ENCODE results near the gene KIAA1671. TPM values are rescaled to one million over a fixed set of nuclear protein-coding genes. Genes with fewer than 3 reads are reported as not detected.

Gene KIAA1671
- total and polyA plus RNA-seq, 2 donors: 13.0 to 19.0 TPM

- Histone ChIP-seq H3K4me3 (ENCODE audit: low read depth, low read length) (no peak overlapping the region), H3K36me3 (ENCODE audit: insufficient read depth) (no peaks in the 10 kb centered on the region), H3K27ac (ENCODE audit: low read depth) (no peak overlapping the region), H3K4me1 (ENCODE audit: insufficient read depth) (peaks cover 2% of the 10 kb centered on the region)
- DNase-seq (ENCODE audit: extremely low spot score): no peak
- 58% methylated on average over 12 of the region's 12 CpGs for WGBS
These were observed 168.3 kb downstream of the KIAA1671 start for GRCh38 chr22:25120761-25121212.

- no peak overlapping the region for H3K4me3 ChIP-seq (ENCODE audit: low read depth, low read length)
- peaks cover 2% of the 10 kb centered on the region for H3K4me1 ChIP-seq (ENCODE audit: insufficient read depth)
- DNase-seq (ENCODE audit: extremely low spot score): no peak
- WGBS: 93% methylated on average over 14 of the region's 14 CpGs
- no peak overlapping the region for H3K27ac ChIP-seq (ENCODE audit: low read depth)
- no peaks in the 10 kb centered on the region for H3K36me3 ChIP-seq (ENCODE audit: insufficient read depth)
These were observed 169.7 kb downstream of the KIAA1671 start for GRCh38 chr22:25122136-25122764.

GRCh38 chr22:25123677-25124076, 171.2 kb downstream of the KIAA1671 start:
- H3K36me3 ChIP-seq (ENCODE audit: insufficient read depth): no peaks in the 10 kb centered on the region
- 90% methylated on average over 3 of the region's 3 CpGs for WGBS
- no peak overlapping the region for H3K27ac ChIP-seq (ENCODE audit: low read depth)
- no peak overlapping the region for H3K4me3 ChIP-seq (ENCODE audit: low read depth, low read length)
- peaks cover 2% of the 10 kb centered on the region for H3K4me1 ChIP-seq (ENCODE audit: insufficient read depth)
- no peak for DNase-seq (ENCODE audit: extremely low spot score)

GRCh38 chr22:25125693-25126357, 173.3 kb downstream of the KIAA1671 start:
- DNase-seq (ENCODE audit: extremely low spot score): no peak
- Histone ChIP-seq H3K4me3 (ENCODE audit: low read depth, low read length) (no peak overlapping the region), H3K27ac (ENCODE audit: low read depth) (no peak overlapping the region), H3K4me1 (ENCODE audit: insufficient read depth) (no peaks in the 10 kb centered on the region), H3K36me3 (ENCODE audit: insufficient read depth) (no peaks in the 10 kb centered on the region)
- 68% methylated on average over 9 of the region's 9 CpGs for WGBS

- Histone ChIP-seq H3K36me3 (ENCODE audit: insufficient read depth) (no peaks in the 10 kb centered on the region), H3K4me1 (ENCODE audit: insufficient read depth) (no peaks in the 10 kb centered on the region), H3K27ac (ENCODE audit: low read depth) (no peak overlapping the region), H3K4me3 (ENCODE audit: low read depth, low read length) (no peak overlapping the region)
- WGBS: 94% methylated on average over 1 of the region's 1 CpG
- no peak for DNase-seq (ENCODE audit: extremely low spot score)
These were observed 174.0 kb downstream of the KIAA1671 start for GRCh38 chr22:25126510-25126909.

GRCh38 chr22:25127318-25127717, 174.8 kb downstream of the KIAA1671 start:
- H3K4me1 ChIP-seq (ENCODE audit: insufficient read depth): no peaks in the 10 kb centered on the region
- DNase-seq (ENCODE audit: extremely low spot score): no peak
- 49% methylated on average over 6 of the region's 6 CpGs for WGBS
- no peak overlapping the region for H3K4me3 ChIP-seq (ENCODE audit: low read depth, low read length)
- no peaks in the 10 kb centered on the region for H3K36me3 ChIP-seq (ENCODE audit: insufficient read depth)
- H3K27ac ChIP-seq (ENCODE audit: low read depth): no peak overlapping the region

GRCh38 chr22:25130462-25130861, 177.9 kb downstream of the KIAA1671 start:
- Histone ChIP-seq H3K4me1 (ENCODE audit: insufficient read depth) (no peaks in the 10 kb centered on the region), H3K4me3 (ENCODE audit: low read depth, low read length) (no peak overlapping the region), H3K27ac (ENCODE audit: low read depth) (no peak overlapping the region), H3K36me3 (ENCODE audit: insufficient read depth) (no peaks in the 10 kb centered on the region)
- DNase-seq (ENCODE audit: extremely low spot score): no peak
- WGBS: 82% methylated on average over 6 of the region's 6 CpGs

DNA sequence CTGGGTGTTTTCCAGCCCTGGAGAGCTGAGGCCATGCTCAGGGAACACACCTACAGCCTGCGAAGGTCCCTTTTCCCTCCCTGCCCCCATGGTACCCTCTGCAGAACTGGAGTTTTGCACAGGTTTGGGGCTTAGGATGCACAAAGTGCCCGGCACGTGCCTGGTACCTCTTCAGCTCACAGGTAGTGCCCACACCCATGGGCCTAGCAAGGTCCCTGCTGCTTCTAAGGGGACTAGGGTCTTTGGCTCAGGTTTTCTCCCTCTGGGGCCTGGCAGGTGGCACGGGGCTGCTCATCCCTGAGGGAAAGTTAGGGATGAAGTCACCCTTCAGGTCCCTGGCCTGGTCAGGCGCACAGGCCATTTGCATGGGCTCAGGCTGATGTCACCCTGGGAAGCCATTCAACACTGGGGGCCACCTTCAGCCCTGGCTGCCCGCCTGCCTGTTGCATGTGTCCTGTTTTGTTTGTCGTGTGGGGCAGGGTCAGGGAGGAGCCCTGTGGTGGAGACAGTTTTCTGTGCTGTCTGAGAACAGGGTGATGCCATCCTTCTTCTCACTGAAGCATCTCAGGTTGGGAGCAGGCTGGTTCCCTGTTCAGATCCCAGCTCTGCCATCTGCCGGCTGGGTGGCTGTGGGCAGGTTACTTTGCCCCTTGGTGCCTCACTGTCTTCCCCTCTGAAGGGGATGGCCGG, 178.8 kb downstream of the KIAA1671 start:
- WGBS: 80% methylated on average over 9 of the region's 9 CpGs
- Histone ChIP-seq H3K27ac (ENCODE audit: low read depth) (no peak overlapping the region), H3K4me1 (ENCODE audit: insufficient read depth) (no peaks in the 10 kb centered on the region), H3K4me3 (ENCODE audit: low read depth, low read length) (no peak overlapping the region), H3K36me3 (ENCODE audit: insufficient read depth) (no peaks in the 10 kb centered on the region)
- DNase-seq (ENCODE audit: extremely low spot score): no peak

DNA sequence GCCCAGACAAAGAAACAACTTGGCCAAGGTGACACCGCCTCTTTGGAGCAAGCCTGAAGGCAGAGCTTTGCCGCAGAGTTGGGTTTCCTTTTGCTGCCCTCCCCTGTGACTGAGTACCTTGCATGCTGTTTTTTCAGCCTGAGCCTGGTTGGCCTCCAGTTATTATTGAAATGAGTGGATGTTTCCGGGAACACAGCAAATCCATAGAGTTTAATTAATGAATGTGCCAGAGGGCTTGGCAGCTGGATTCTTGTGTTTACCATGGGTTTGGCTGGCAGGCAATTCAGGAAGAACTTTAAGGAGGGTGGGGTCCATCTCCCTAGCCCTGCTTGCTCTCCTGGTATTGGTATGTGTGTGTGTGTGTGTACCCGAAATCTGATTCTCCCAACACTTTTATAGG, 181.5 kb downstream of the KIAA1671 start:
- WGBS: 61% methylated on average over 4 of the region's 4 CpGs
- Histone ChIP-seq H3K27ac (ENCODE audit: low read depth) (no peak overlapping the region), H3K4me1 (ENCODE audit: insufficient read depth) (no peaks in the 10 kb centered on the region), H3K4me3 (ENCODE audit: low read depth, low read length) (no peak overlapping the region), H3K36me3 (ENCODE audit: insufficient read depth) (no peaks in the 10 kb centered on the region)
- no peak for DNase-seq (ENCODE audit: extremely low spot score)

DNA sequence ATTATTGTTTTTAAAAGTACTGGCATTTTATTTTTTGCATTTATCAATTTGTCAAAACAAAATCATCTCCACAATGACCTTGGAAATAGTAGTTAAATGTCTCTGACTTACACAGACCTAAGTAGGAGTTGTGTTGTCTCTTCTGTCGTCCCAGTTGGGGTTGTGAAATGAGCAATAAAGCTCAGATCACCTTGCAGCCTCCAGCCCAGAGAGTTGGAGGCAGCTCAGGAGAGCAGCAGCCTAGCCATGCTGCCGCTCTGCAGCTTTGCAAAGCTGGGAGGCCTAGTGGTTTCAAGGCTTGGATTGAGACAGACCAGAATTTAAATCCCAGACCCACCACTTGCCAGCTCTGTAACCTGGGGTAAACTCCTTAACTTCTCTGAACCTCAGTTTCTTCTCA, 181.9 kb downstream of the KIAA1671 start:
- 62% methylated on average over 2 of the region's 2 CpGs for WGBS
- Histone ChIP-seq H3K36me3 (ENCODE audit: insufficient read depth) (no peaks in the 10 kb centered on the region), H3K27ac (ENCODE audit: low read depth) (no peak overlapping the region), H3K4me1 (ENCODE audit: insufficient read depth) (no peaks in the 10 kb centered on the region), H3K4me3 (ENCODE audit: low read depth, low read length) (no peak overlapping the region)
- no peak for DNase-seq (ENCODE audit: extremely low spot score)

- no peak overlapping the region for H3K4me3 ChIP-seq (ENCODE audit: low read depth, low read length)
- DNase-seq (ENCODE audit: extremely low spot score): no peak
- no peaks in the 10 kb centered on the region for H3K36me3 ChIP-seq (ENCODE audit: insufficient read depth)
- no peaks in the 10 kb centered on the region for H3K4me1 ChIP-seq (ENCODE audit: insufficient read depth)
- WGBS: 87% methylated on average over 5 of the region's 5 CpGs
- H3K27ac ChIP-seq (ENCODE audit: low read depth): no peak overlapping the region
These were observed 184.5 kb downstream of the KIAA1671 start for GRCh38 chr22:25136953-25137576.

DNA sequence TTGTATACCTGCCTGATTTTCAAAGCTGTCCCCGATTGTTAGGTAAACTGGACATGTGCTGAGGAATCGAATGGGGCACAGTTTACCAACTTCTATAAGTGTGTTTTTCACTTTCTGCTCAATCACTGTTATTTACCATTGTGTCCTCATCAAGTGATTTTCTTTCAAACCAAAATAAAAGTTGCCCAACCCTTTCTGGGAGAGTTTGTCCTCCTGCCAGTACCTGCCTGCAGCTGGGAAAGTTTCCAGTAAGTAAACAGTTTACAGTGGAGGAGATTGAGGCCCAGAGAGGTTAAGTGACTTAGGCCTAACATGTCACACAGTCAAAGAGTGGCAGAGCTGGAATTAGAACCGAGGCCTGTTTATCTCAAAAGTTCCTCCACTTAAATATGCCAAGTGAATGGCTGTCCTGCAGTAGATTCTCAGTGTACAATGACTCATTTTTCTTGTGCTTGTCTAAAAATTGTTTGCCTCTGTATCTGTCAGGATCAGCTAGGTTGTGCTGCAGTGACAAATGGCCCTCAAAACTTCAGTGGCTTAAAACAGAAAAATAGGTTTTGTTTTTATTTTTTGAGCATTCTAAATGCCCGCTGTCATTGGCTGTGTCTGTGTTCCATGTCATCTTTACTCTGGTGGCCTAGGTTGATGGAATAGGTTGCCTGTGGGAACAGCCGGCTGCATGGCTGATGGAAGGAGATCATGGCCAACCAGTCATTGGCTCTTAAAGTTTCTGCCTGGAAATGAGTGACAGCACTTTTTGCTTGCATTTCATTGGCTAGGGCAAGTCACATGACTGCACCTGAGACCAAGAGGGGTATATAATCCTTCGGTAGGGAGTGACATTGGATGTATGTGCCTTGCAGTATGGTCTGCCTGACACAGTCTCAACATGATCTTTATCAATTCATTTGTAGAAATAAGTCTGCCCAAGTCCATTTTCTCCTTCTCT, 185.3 kb downstream of the KIAA1671 start:
- no peak overlapping the region for H3K27ac ChIP-seq (ENCODE audit: low read depth)
- 80% methylated on average over 6 of the region's 6 CpGs for WGBS
- no peaks in the 10 kb centered on the region for H3K4me1 ChIP-seq (ENCODE audit: insufficient read depth)
- no peaks in the 10 kb centered on the region for H3K36me3 ChIP-seq (ENCODE audit: insufficient read depth)
- no peak overlapping the region for H3K4me3 ChIP-seq (ENCODE audit: low read depth, low read length)
- DNase-seq (ENCODE audit: extremely low spot score): no peak

DNA sequence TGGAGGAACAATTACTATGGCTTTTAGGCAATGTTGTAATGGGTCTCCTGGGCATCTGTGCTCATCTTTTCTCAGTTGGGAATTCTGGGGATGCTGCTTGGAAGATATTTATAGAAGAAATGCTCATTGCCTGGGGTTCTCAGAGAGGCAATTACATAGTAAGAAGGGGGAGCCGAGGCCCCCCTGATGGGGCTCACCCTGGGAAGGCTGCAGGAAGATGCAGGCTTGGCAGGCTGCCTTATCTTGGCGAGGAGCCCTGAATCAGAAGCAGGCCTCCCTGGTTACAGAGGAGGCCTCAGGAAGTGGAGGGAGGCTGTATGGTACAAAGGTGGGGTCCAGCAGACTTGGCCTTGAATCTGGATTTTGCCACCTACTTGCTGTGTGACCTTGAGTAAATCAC, 186.5 kb downstream of the KIAA1671 start:
- 13% methylated on average over 2 of the region's 2 CpGs for WGBS
- H3K4me1 ChIP-seq (ENCODE audit: insufficient read depth): no peaks in the 10 kb centered on the region
- H3K27ac ChIP-seq (ENCODE audit: low read depth): no peak overlapping the region
- DNase-seq (ENCODE audit: extremely low spot score): no peak
- H3K4me3 ChIP-seq (ENCODE audit: low read depth, low read length): no peak overlapping the region
- H3K36me3 ChIP-seq (ENCODE audit: insufficient read depth): no peaks in the 10 kb centered on the region
